ENCODE data around the gene ST7L.
A peak's percentile ranks its signal among the peaks of the same experiment; 100 is the strongest.
"Not testable (repeated sequence)": the region's sequence is repeated elsewhere in the genome, so short reads cannot be mapped to it uniquely, and the experiment has no call there.

The ST7L gene

GRCh38 chr1:112513112-112513870 is 105.7 kb downstream of the ST7L start:
- no peak for DNase-seq

- no peak for DNase-seq
Observed at GRCh38 chr1:112511897-112512296, 107.0 kb downstream of the ST7L start.

GRCh38 chr1:112510340-112510739 is 108.6 kb downstream of the ST7L start:
- DNase-seq, result no peak

- DNase-seq, result no peak
Observed at GRCh38 chr1:112509660-112510178, 109.2 kb downstream of the ST7L start.

- peak in 1 of 2 donors; percentile 5 for DNase-seq
Observed at GRCh38 chr1:112509005-112509659, 109.8 kb downstream of the ST7L start.

- peak; percentile 44 to 53 for DNase-seq
Observed at GRCh38 chr1:112508278-112509004, 110.5 kb downstream of the ST7L start, which contains the start of gene WNT2B. Gene WNT2B (plus strand): TSS chr1:112508965. CDS start chr1:112509263, 298 bp downstream.

- DNase-seq, result peak in 1 of 2 donors; percentile 19
Observed at GRCh38 chr1:112507921-112508277, 111.0 kb downstream of the ST7L start.

- no peak for DNase-seq
Observed at GRCh38 chr1:112507336-112507735, 111.6 kb downstream of the ST7L start.

GRCh38 chr1:112506731-112507130 is 112.2 kb downstream of the ST7L start:
- no peak for DNase-seq

GRCh38 chr1:112506306-112506705 is 112.6 kb downstream of the ST7L start:
- DNase-seq, result no peak

GRCh38 chr1:112505878-112506277 is 113.1 kb downstream of the ST7L start:
- DNase-seq, result no peak

- no peak for DNase-seq
Observed at GRCh38 chr1:112505400-112505785, 113.5 kb downstream of the ST7L start.

GRCh38 chr1:112504661-112505399 is 114.1 kb downstream of the ST7L start:
- no peak for DNase-seq

- DNase-seq, result no peak
Observed at GRCh38 chr1:112504001-112504660, 114.8 kb downstream of the ST7L start.

- no peak for DNase-seq
Observed at GRCh38 chr1:112502826-112503225, 116.1 kb downstream of the ST7L start.

GRCh38 chr1:112501810-112502641 is 116.9 kb downstream of the ST7L start:
- peak; percentile 50 to 56 for DNase-seq

GRCh38 chr1:112496290-112496689 is 122.7 kb downstream of the ST7L start:
- DNase-seq, result no peak

GRCh38 chr1:112493351-112493750 is 125.6 kb downstream of the ST7L start:
- no peak for DNase-seq

GRCh38 chr1:112492076-112492475 is 126.9 kb downstream of the ST7L start:
- DNase-seq, result no peak

GRCh38 chr1:112488141-112488540 is 130.8 kb downstream of the ST7L start:
- no peak for DNase-seq

- not testable (repeated sequence) for DNase-seq
Observed at GRCh38 chr1:112487686-112488085, 131.3 kb downstream of the ST7L start.

Data from CD4-positive, alpha-beta T cell treated with Interleukin-1 beta for 1 hour (primary cell).